H54 (cell line): ENCODE measurements around the gene GJD4.

Experiments used
- DNase-seq: peaks from one replicate; pipeline ENCODE4 v3.0.0; 2011; ENCODE audit warnings: low spot score, mixed read lengths; ENCODE audit not compliant: insufficient read length
- FAIRE-seq: peaks from 3 replicates; lab custom pipeline; 2011; peaks lifted over from hg19 to GRCh38; lab: Jason Lieb, UNC
- POLR2A ChIP-seq: IDR thresholded peaks from 2 replicates; pipeline ENCODE4 v1.6.1; 2011; ENCODE audit warnings: low read depth, mild to moderate bottlenecking, low read length

The GJD4 gene

GRCh38 chr10:35585903-35586535 is 19.1 kb upstream of the GJD4 start:
- FAIRE-seq (no peak), DNase-seq (no peak)
- no peak for TF ChIP-seq POLR2A

GRCh38 chr10:35588836-35589235 is 16.3 kb upstream of the GJD4 start:
- no peak for TF ChIP-seq POLR2A
- DNase-seq (no peak), FAIRE-seq (no peak)

- FAIRE-seq (no peak), DNase-seq (no peak)
- TF ChIP-seq POLR2A, result no peak
These were observed 12.7 kb upstream of the GJD4 start for GRCh38 chr10:35592441-35592840.

- DNase-seq (no peak), FAIRE-seq (no peak)
- no peak for TF ChIP-seq POLR2A
These were observed 10.7 kb upstream of the GJD4 start for GRCh38 chr10:35594115-35595079.

- FAIRE-seq (no peak), DNase-seq (no peak)
- TF ChIP-seq POLR2A, result no peak
These were observed 10.0 kb upstream of the GJD4 start for GRCh38 chr10:35595106-35595505.

GRCh38 chr10:35598379-35598778 is 6.8 kb upstream of the GJD4 start:
- DNase-seq (no peak), FAIRE-seq (no peak)
- no peak for TF ChIP-seq POLR2A

- TF ChIP-seq POLR2A, result no peak
- FAIRE-seq (no peak), DNase-seq (no peak)
These were observed 4.9 kb upstream of the GJD4 start for GRCh38 chr10:35600193-35600592.

- TF ChIP-seq POLR2A, result no peak
- FAIRE-seq (no peak), DNase-seq (no peak)
These were observed 1.3 kb downstream of the GJD4 start for GRCh38 chr10:35606430-35606829.

GRCh38 chr10:35607475-35608327 is 2.6 kb downstream of the GJD4 start:
- no peak for FAIRE-seq
- no peak for TF ChIP-seq POLR2A
- no peak for DNase-seq

GRCh38 chr10:35608328-35608672 is 3.2 kb downstream of the GJD4 start:
- DNase-seq, result no peak
- no peak for TF ChIP-seq POLR2A
- FAIRE-seq, result no peak

- DNase-seq (no peak), FAIRE-seq (no peak)
- TF ChIP-seq POLR2A, result no peak
These were observed 6.6 kb downstream of the GJD4 start for GRCh38 chr10:35611750-35612149.

- no peak for TF ChIP-seq POLR2A
- FAIRE-seq (no peak), DNase-seq (no peak)
These were observed 7.4 kb downstream of the GJD4 start for GRCh38 chr10:35612385-35613106.

GRCh38 chr10:35613107-35613440 is 7.9 kb downstream of the GJD4 start:
- FAIRE-seq (no peak), DNase-seq (no peak)
- TF ChIP-seq POLR2A, result no peak

GRCh38 chr10:35613597-35614226 is 8.6 kb downstream of the GJD4 start:
- FAIRE-seq (no peak), DNase-seq (peak; percentile 31)
- TF ChIP-seq POLR2A, result no peak
